ENCODE results near the gene CNOT3. TPM values are rescaled to one million over a fixed set of nuclear protein-coding genes. Genes with fewer than 3 reads are reported as not detected.

CNOT3 gene
- total and polyA plus RNA-seq, 9 of the 15 experiments (the other 6 are each of a cell fraction or from before 2014, with no cell fraction given), result 0.27 to 60.4 (median 9.9) TPM

GRCh38 chr19:54189145-54189734 lies 51.7 kb downstream of the CNOT3 start, which contains the start of gene MBOAT7 (continued):
- peak; percentile 96 for TF ChIP-seq ZBTB5 (IDR thresholded peaks at IDR 0.05)
- no peak for TF ChIP-seq E2F1 (CRISPR knock-in tag; IDR thresholded peaks at IDR 0.05)
- peak in 2 of 3 experiments; percentile 53 to 59 for TF ChIP-seq YY1 (IDR thresholded peaks at IDR 0.05; ENCODE audit: borderline replicate concordance in 1 of 3, control insufficient read depth in 1 of 3, extremely low read depth in 1 of 3, insufficient read depth in 3 of 3, insufficient read length in 1 of 3, insufficient replicate concordance in 2 of 3, low read depth in 1 of 3, low read length in 2 of 3)
- 0 out of 4 replicates have a peak, but pooled peaks of 1 of the 2 experiments have one; percentile 1 for TF ChIP-seq ZNF639 (CRISPR knock-in tag; conservative IDR thresholded peaks at IDR 0.05 in 1 of 2, IDR thresholded peaks at IDR 0.05 in 1 of 2)
- TF ChIP-seq ZSCAN32 (CRISPR knock-in tag; IDR thresholded peaks at IDR 0.05), result no peak
- peak; percentile 79 for TF ChIP-seq CXXC5 (CRISPR knock-in tag; IDR thresholded peaks at IDR 0.05)
- peak; percentile 39; the same call in 1 of the 2 replicates for TF ChIP-seq HNRNPL (IDR thresholded peaks at IDR 0.05; ENCODE audit: low read depth, low read length)
- peak in 1 of 2 experiments; percentile 2; a peak in 1 of 4 replicates for TF ChIP-seq SRF (CRISPR knock-in tag; IDR thresholded peaks at IDR 0.05)
- TF ChIP-seq POLR3A (IDR thresholded peaks at IDR 0.05; ENCODE audit: borderline replicate concordance, extremely low read depth, insufficient read depth, insufficient read length), result no peak
- TF ChIP-seq, protein P1, sequence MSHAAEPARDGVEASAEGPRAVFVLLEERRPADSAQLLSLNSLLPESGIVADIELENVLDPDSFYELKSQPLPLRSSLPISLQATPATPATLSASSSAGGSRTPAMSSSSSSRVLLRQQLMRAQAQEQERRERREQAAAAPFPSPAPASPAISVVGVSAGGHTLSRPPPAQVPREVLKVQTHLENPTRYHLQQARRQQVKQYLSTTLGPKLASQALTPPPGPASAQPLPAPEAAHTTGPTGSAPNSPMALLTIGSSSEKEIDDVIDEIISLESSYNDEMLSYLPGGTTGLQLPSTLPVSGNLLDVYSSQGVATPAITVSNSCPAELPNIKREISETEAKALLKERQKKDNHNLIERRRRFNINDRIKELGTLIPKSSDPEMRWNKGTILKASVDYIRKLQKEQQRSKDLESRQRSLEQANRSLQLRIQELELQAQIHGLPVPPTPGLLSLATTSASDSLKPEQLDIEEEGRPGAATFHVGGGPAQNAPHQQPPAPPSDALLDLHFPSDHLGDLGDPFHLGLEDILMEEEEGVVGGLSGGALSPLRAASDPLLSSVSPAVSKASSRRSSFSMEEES (CRISPR knock-in tag; IDR thresholded peaks at IDR 0.05), result no peak
- TF ChIP-seq TAF1 (IDR thresholded peaks at IDR 0.05; ENCODE audit: control insufficient read depth, extremely low read depth, insufficient read depth, low read length, severe bottlenecking), result peak; percentile 78
- TF ChIP-seq ZFPM2 (CRISPR knock-in tag; IDR thresholded peaks at IDR 0.05), result 0 out of 2 replicates have a peak, but pooled peaks have one; percentile 26
- peak; percentile 93; the same call in 1 of the 2 replicates for TF ChIP-seq CC2D1A (IDR thresholded peaks at IDR 0.05)
- no peak for TF ChIP-seq ZNF354B (CRISPR knock-in tag; IDR thresholded peaks at IDR 0.05)
- no peak for TF ChIP-seq ZNF785 (CRISPR knock-in tag; IDR thresholded peaks at IDR 0.05)
- TF ChIP-seq, protein P2, sequence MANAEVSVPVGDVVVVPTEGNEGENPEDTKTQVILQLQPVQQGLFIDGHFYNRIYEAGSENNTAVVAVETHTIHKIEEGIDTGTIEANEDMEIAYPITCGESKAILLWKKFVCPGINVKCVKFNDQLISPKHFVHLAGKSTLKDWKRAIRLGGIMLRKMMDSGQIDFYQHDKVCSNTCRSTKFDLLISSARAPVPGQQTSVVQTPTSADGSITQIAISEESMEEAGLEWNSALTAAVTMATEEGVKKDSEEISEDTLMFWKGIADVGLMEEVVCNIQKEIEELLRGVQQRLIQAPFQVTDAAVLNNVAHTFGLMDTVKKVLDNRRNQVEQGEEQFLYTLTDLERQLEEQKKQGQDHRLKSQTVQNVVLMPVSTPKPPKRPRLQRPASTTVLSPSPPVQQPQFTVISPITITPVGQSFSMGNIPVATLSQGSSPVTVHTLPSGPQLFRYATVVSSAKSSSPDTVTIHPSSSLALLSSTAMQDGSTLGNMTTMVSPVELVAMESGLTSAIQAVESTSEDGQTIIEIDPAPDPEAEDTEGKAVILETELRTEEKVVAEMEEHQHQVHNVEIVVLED (CRISPR knock-in tag; IDR thresholded peaks at IDR 0.05), result 0 out of 2 replicates have a peak, but pooled peaks have one; percentile 15

All from K562 (cell line).